ENCODE data around the gene TPM2.

Gene TPM2

DNA sequence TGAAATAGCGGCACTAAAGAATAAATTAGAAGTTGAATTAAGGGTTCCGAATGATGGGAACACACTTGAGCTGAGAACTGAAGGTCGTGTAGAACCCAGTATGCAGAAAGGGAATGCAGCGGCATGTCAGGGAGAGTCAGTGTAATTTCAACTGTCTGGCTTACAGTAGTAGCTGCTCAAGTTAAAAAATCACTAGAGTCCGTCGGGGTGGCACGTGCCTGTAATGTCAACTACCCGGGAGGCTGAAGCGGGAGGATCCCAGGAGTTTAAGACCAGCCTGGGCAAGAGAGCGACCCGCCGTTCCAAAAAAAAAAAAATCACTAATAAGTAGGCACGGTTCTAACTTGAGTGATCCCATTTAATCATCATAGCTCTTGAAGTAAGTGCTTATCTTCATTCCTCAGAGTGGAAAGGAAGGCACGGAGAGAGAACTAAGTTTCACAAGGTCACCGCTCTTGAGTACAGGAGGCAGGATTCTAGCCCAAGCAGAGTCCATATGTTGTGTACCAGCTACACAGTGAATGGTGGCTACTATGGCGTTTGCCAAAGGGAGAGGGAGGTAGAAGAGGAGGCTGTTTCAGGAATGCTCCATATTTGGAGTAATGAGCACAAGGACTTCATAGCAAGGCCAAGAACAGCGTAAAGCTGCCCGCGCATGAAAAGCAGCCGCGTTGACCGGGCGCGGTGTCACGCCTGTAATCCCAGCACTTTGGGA is 32.7 kb downstream of the TPM2 start:
- peak overlapping the region; percentile 87 for H3K27ac ChIP-seq
- H3K4me1 ChIP-seq (ENCODE audit: control insufficient read depth in 1 of 2, insufficient read depth in 1 of 2, low read depth in 1 of 2, low read length in 1 of 2): peaks cover 26 to 29% of the 10 kb centered on the region in 2 experiments
- no peaks in the 10 kb centered on the region for H3K9me3 ChIP-seq
- no peak for TF ChIP-seq CTCF (IDR thresholded peaks at IDR 0.05)
- peak overlapping the region; percentile 86 to 87 for H3K4me3 ChIP-seq (ENCODE audit: low read depth in 1 of 2, low read length in 1 of 2)
- H3K27me3 ChIP-seq: no peaks in the 10 kb centered on the region
- no peaks in the 10 kb centered on the region for H3K36me3 ChIP-seq

- Histone ChIP-seq H3K4me1 (ENCODE audit: control insufficient read depth in 1 of 2, insufficient read depth in 1 of 2, low read depth in 1 of 2, low read length in 1 of 2) (peaks cover 26 to 29% of the 10 kb centered on the region in 2 experiments), H3K27me3 (no peaks in the 10 kb centered on the region)
Observed at GRCh38 chr9:35656348-35656747, 33.4 kb downstream of the TPM2 start.

DNA sequence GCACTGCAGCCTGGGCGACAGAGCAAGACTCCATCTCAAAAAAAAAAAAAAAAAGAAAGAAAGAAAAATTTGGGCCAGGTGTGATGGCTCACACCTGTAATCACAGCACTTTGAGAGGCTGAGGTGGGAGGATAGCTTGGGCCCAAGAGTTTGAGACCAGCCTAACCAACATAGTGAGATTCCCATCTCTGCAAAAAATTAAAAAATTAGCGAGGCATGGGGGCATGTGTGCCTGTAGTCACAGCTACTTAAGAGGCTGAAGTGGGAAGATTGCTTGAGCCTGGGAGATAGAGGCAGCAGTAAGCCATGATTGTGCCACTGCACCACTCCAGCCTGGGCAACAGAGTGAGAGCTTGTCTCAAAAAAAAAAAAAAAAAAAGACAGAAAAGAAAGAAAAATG is 36.1 kb downstream of the TPM2 start:
- no peak for TF ChIP-seq CTCF (IDR thresholded peaks at IDR 0.05)
- H3K27ac ChIP-seq: no peak overlapping the region
- no peaks in the 10 kb centered on the region for H3K27me3 ChIP-seq
- H3K4me3 ChIP-seq (ENCODE audit: low read depth in 1 of 2, low read length in 1 of 2): no peak overlapping the region
- no peaks in the 10 kb centered on the region for H3K9me3 ChIP-seq
- H3K36me3 ChIP-seq: no peaks in the 10 kb centered on the region
- peaks cover 19 to 21% of the 10 kb centered on the region in 2 experiments for H3K4me1 ChIP-seq (ENCODE audit: control insufficient read depth in 1 of 2, insufficient read depth in 1 of 2, low read depth in 1 of 2, low read length in 1 of 2)

More at GRCh38 chr9:35656348-35656747, 33.4 kb downstream of the TPM2 start:
- no peak overlapping the region for H3K27ac ChIP-seq
- no peaks in the 10 kb centered on the region for H3K9me3 ChIP-seq
- no peaks in the 10 kb centered on the region for H3K36me3 ChIP-seq
- no peak overlapping the region for H3K4me3 ChIP-seq (ENCODE audit: low read depth in 1 of 2, low read length in 1 of 2)
- TF ChIP-seq CTCF (IDR thresholded peaks at IDR 0.05): no peak

GRCh38 chr9:35652829-35653209 is 36.9 kb downstream of the TPM2 start:
- Histone ChIP-seq H3K4me1 (ENCODE audit: control insufficient read depth in 1 of 2, insufficient read depth in 1 of 2, low read depth in 1 of 2, low read length in 1 of 2) (peaks cover 15% of the 10 kb centered on the region in 2 experiments), H3K27ac (no peak overlapping the region)
- TF ChIP-seq CTCF (IDR thresholded peaks at IDR 0.05): no peak

GRCh38 chr9:35651956-35652828 is 37.5 kb downstream of the TPM2 start:
- TF ChIP-seq CTCF (IDR thresholded peaks at IDR 0.05): no peak
- no peak overlapping the region for H3K27ac ChIP-seq
- H3K4me3 ChIP-seq (ENCODE audit: low read depth in 1 of 2, low read length in 1 of 2): no peak overlapping the region
- peaks cover 12% of the 10 kb centered on the region in 2 experiments for H3K4me1 ChIP-seq (ENCODE audit: control insufficient read depth in 1 of 2, insufficient read depth in 1 of 2, low read depth in 1 of 2, low read length in 1 of 2)
- H3K9me3 ChIP-seq: no peaks in the 10 kb centered on the region
- H3K36me3 ChIP-seq: no peaks in the 10 kb centered on the region
- H3K27me3 ChIP-seq: no peaks in the 10 kb centered on the region

More at GRCh38 chr9:35652829-35653209, 36.9 kb downstream of the TPM2 start:
- H3K36me3 ChIP-seq: no peaks in the 10 kb centered on the region
- no peak overlapping the region for H3K4me3 ChIP-seq (ENCODE audit: low read depth in 1 of 2, low read length in 1 of 2)
- H3K27me3 ChIP-seq: no peaks in the 10 kb centered on the region
- no peaks in the 10 kb centered on the region for H3K9me3 ChIP-seq
